Stimulated activated CD4-positive, alpha-beta T cell treated with anti-CD3 and anti-CD28 coated beads, TNF-alpha, amount 100 ng/mL, for 48 hours (primary cell): ENCODE results near the gene LRRC17.

Source experiments
- DNase-seq, 3 donors: peaks; one replicate each; pipeline ENCODE4 v3.0.0-alpha.2; 2020; ENCODE audit warnings: low read depth in 3 of 3

Gene LRRC17, protein sequence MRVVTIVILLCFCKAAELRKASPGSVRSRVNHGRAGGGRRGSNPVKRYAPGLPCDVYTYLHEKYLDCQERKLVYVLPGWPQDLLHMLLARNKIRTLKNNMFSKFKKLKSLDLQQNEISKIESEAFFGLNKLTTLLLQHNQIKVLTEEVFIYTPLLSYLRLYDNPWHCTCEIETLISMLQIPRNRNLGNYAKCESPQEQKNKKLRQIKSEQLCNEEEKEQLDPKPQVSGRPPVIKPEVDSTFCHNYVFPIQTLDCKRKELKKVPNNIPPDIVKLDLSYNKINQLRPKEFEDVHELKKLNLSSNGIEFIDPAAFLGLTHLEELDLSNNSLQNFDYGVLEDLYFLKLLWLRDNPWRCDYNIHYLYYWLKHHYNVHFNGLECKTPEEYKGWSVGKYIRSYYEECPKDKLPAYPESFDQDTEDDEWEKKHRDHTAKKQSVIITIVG

DNA sequence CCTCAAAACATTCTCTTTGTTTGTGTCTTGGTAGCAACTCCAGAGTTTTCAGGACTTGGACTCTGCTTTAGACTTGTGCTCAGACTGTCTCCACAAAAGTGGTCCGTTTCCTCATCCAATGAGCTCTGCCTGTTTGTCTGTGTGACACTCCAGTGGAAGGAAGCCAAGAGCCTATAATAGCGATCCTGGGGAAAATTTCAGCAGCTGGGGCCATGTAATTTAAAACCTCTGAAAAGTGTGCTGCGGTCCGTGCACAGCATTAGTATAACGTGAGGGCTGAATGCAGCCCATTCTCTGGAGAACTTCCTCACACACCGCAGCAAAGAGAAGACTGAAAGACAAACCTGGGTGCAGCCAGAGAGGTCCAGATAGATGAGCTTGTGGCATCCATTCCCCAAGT lies at the start of gene LRRC17:
LRRC17 (plus strand) TSS at position 259 of the 400 bp plus-strand sequence. CDS start 20,914 bp downstream, outside the sequence.
- no peak for DNase-seq

DNA sequence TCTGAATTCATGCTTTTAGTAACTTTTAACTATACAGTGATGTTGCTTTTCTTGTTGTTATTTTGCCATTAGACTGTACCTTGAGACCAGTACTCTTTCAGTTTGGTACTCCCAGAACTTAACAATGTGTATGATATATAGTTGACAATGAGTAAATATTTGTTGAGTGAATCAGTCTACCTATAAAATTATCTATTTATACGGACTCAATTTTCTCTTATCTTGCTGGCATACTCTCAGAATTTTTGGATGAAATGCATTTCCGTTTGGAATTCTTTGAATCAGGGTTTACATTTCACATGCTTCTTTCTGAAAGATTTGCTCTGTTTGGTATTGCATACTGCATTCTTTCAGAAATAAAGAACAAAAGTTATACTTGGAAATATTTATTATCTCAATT lies 47.8 kb upstream of the LRRC17 start:
- no peak for DNase-seq

DNA sequence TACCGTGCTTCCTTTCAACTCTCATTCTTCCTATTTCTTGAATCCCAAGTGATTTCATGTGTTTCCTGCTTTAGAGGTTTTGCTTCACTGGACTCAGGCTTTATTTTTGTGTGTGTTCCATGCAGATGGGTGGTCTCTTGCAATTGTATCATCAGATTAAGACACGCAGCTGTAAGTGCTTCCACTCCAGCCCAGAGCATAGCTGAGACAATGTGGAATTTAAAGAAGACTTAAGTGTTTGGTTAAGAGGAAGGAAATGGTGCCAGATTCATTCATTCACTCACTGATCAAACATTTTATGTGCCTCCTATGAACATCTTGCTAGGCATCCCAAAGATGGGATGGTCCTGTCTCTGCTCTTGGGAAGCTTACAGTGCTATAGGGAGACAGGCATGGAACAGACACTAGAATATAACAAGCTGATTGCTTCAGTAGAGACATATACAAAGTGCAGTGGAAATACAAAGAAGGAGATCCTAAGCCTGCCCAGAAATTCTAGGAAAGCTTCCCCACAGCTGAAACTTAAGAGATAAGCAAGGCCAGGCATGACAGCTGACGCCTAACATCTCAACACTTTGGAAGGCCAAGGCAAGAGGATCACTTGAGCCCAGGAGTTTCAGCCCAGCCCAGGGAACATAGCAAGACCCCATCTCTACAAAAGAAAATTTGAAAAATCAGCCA lies 46.1 kb upstream of the LRRC17 start:
- DNase-seq = no peak

DNA sequence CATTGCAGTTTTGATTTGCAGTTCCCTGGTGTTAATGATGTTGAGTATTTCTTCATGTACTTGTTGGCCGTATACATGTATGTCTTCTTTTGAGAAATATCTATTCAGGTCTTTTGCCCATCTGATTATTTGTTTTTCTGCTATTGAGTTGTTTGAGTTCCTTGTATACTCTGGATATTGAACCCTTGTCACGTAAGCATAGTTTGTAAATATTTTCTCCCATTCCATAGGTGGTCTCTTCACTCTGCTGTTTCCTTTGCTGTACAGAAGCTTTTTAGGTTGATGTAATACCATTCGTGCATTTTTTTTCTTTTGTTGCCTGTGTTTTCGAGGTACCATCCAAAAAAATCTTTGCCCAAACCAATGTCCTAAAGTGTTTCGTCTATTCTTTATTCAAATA lies 43.6 kb upstream of the LRRC17 start:
- DNase-seq = no peak

DNA sequence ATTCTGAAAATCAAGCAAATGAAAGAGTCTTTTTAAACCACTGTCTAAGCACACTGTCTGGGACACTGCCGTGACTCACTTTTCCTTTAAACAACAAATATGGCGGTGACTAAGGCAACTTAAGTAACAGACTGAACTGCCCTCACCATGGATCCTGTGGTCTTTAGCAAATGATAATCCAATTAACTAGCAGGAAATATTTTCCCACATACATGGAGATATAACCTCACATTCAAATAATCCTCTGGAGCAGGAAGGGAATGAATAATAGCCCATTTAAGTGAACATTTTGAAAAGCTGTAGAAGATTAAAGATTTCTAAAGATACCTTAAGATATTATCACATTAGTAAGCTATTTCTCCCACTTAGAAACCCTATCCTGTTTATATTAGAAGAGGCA lies 40.3 kb upstream of the LRRC17 start:
- DNase-seq = no peak

DNA sequence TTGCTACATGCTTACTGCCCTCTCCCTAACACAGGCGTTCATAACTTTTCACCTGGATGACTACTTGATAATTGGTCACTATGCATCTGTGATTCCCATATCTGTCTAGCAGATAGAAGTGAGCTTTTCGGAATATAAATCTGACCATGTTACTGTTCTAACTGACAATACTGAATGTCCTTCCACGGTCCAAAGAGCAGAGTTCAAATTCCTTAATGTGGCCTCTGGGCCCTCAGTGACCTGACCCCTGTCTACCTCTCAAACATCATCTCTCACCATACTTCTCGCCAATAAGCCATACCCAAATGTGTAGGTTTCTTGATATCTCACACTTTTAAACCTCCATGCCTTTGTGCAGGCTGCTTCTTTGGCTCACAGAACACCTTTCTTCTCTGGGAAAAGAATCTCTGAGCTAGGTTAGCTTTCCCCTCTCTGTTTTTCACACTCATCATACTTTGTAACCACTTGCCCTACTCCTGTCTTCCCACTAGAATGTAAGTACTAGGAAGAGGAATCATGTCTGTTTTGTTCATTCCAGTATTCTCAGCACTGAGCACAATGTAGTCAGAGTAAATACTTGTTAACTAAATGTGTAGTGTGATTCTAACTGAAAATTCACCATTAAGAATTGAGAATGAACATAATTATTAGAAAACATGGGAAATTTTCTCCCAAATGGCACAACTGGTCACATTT lies 39.2 kb upstream of the LRRC17 start:
- DNase-seq = no peak

DNA sequence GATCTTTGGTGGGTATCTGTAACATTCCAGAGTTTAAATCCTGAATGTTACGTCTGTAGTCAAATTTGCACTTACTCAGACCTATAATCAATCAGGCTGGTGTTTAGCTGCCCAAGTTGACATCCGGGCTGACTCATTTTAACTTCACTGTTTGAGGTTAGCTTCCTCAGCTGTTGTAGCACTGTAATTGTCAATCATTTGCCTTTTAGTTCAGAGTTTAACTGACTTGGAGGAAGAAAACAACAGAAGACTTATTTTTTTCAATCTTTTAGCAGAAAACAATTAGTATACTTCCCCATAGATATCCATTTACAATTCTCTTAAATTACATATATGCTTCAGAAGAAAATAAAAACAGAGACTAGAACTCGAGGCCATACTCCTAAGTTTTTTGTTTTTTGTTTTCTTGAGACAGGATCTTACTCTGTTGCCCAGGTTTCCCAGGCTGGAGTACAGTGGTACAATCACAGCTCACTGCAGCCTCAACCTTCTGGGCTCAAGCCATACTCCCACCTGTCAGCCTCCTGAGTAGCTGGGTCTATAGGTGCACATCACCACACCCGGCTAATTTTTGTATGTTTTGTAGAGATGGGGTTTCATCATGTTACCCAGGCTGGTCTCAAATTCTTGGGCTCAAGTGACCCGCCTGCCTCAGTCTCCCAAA lies 38.5 kb upstream of the LRRC17 start:
- DNase-seq = no peak

DNA sequence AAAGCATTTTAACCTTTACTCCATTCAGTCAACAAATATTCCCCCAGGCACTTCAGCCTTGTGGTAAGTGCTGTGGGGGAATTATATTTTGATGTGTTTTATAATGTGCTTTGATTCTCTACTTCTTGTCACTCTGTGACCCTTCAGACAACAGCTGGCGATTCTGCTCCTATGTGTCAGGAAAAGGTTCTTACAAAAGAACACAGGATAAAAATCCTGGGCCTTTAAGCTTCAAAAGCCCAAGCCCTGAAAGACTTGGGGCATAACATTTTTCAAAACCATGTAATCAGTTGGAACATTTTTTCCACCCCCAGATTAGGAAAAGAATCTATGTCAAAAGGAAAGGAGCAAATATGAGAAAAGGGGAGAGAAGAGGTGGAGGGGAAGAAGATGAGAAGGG lies 37.8 kb upstream of the LRRC17 start:
- DNase-seq = no peak

DNA sequence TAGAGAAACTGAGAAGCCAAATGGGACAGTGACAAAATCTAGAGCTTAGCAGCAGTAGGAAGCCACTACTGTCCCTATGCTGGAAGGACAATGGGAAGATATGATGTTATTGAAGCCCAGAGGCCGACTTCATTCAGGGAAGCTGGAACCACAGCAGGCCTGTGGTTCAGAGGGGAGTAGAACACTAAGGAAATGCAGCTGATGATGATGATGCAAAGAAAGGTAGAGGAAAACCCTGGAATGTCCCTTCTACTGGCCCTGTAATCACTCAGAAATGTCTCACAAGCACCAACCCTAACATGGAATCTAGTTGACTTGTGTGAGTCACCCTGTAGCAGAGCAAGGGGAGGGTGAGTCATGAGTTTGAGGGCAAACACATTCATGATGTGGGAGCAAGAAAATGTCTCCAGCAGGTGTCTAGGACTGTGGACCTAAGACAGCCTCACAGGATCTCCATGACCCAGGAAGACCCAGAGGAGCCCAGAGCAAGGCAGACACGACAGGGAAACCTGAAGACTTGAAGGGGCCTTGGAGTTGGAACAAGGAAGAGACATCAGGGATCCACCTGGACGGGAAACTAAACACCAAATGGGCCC lies 37.0 kb upstream of the LRRC17 start:
- peak; percentile 8 to 26 (median 8) for DNase-seq

DNA sequence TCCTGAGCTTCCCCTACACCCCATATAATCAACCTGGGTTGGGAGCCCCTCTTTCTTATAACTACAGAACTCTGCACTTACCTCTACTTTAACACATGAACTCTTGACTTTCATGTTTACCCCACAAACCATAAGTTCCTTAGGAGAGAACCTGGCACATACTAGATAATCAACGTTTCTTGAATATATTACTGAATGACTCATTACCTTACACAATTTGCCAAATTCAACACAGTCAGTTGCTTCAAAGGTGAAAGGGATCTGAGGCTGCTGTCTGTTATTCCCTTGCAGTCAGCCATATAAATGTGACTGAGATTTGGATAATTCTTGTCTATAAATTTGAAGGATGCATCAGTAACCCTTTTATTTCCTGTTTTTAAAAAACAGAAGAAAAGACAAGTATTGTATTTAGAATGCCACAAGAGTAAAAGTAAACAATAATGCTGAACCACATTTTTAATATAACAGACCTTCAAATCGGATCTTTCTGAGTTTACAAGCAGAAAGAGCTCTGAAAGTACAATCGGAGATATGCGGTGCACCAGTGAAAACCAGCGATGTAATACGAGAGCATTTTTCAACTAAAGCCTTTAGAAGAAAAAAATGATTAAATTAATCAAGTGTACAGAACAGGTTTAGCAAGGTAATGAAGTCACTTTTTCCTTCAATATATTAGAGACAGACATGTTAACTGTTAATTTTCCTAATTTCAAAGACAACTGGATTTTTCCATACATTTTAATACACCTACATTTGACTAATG lies 29.5 kb upstream of the LRRC17 start:
- no peak for DNase-seq

DNA sequence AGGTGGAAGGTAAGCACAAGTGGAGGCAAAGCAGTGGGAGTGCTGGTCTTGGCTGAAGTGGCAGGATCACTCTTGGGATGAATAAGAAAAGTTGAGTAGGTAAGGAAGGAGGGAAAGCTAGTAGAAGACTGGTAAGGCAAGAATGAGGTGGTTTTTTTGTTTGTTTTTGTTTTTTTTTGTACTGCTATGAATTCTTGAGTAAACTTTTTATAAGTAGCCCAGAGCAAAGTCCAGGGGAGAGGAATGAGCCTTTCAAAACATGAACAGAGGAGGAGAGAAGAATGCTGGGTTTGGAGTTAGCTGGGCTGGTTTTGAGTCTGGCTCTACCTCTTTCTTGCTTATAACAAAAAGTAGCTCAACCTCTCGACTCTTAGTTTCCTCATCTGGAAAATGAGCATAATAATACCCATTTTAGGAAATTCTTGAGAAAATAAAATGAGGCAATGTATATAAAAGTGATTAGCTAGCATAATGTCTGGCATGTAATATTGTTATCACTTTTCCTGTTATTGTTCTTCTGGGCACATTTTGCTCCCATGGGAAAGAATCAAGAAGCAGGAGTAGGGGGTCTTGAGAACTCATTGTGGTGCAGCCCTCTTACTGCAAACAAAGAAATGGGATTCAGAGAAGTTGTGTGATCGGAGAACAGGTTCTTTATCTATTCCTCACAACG lies 24.1 kb upstream of the LRRC17 start:
- DNase-seq = no peak

DNA sequence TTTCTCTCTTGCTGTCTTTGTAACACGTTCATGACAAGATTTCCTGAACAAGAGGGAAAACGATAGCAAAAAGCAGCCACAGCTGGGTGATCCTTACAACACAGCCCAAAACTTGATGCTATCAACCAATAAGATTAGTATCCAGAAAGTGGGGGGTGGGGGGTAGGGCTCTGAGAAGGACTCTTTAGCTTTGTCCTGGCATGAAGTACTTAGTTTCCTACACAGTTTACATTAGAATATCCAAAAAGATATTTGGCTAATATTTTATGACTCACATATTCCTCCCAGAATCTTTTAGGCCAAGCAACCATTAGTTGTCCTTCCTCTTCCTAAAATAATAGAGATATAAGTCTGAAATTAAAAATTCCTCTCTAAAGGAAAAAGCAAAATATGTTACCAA lies 22.9 kb upstream of the LRRC17 start:
- DNase-seq = no peak

DNA sequence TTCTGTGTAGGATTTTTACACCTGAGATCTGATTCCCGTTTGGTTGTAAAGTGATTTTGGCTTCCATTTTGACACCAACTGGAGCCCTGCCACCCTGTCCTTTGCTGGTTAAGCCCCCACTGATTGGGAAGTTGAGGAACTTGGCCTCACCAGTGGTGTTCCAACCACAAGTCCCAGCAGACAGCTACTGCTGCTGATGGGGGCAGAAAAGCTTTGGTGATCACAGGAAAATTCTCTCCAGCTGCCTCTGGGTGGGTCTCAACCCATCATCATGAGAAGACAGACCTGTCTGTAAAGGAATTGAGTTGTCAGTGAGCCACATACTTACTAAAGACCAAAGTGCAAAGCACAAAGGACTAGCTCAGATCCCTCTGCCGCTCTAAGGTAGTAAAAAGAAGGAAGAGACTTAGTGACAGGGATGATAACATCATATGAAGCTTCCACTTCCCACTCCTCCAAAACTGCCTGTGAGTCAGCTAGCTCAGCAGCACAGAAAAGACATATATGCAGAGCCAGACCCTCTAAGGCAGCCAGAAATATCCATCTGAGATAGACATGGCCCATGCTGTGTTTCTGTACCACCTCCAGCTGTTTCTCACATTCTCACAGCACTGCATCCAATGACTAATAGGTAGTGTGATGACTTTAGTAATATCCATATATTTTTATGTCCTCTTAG lies 22.4 kb upstream of the LRRC17 start:
- no peak for DNase-seq

DNA sequence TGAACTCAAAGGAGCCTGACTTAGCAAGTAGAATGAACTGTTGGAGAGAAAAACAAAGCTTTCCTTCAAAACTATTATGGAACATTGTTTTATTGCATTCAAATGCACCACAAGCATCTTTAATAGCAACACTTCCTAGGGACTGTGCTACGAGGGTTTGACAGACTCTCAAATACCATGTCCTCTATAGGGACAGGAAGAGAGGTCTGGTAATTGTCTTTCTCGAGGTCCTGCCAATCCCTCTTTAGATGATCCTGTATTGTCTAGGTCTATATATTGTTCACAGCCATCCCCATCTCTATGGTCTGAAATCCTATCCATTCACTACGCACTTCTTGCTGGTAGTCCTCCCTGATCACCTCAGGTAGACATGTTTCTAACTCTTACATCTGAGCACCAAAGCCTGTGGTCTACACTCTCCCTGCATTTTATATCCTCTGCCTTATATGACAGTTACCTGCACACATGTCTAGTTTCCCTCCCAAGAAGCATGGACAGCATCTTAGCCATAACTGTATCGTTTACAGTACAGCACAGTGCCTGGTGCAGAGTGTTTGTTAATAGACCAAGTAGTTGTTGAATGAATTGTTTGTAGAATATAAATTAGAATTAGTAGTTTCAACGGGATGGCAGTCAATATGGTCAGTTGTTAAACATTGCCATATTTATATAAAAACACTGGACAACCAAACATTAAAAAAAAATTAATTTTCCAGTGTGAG lies 21.7 kb upstream of the LRRC17 start:
- DNase-seq = no peak

DNA sequence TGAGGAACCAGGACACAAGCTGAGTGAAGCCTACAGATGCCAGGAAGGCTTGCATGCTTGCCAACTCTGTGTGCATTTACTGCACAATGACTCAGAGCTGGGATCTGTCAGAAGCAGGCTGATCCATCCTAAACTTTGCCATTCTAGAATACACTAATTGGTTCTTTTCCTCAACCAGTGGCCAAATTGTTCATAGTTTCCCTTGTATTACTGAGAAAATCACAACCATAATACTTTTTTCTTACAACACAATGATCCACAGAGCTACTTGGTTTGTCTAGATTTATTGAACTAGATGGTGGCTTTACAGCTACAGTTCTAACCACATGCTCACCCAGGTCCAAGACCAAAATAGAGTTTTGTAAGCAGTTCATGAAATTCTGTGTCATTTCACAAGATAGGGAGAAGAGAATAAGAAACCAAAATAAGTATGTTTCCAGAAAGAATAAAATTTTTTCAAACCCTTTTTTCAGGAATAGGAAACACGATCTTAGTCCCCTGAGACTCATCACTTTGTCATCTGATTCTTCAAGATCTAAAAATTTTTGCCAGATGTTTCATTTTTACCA lies 21.0 kb upstream of the LRRC17 start:
- no peak for DNase-seq

DNA sequence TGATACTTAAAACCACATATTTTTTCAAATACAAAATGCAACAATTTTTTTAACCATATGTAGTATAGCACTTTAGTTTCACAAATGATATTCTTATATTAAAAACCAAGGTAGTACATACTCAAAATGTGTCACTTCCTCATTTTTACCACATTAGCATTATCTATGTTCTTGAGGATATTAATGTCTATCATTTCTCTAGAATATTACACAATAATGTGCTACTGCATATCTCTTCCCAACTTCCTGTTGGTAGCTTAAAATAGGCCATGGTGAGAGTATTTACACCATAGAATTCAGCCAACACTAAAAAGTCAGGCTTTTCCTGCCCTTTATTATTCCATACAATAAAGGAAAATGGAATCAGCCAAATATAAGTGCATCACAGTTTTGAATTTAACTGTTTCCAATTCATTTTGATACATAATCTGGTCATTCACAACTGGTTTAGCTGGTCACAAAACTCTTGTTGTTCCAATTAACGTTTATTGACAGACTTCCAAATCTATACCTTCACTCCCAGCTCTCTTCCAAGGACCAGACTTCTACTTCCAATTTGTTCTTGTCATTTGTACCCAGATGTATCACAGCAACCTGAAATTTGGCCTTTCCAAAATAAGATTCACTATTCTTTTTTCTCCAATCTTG lies 20.0 kb upstream of the LRRC17 start:
- no peak for DNase-seq

DNA sequence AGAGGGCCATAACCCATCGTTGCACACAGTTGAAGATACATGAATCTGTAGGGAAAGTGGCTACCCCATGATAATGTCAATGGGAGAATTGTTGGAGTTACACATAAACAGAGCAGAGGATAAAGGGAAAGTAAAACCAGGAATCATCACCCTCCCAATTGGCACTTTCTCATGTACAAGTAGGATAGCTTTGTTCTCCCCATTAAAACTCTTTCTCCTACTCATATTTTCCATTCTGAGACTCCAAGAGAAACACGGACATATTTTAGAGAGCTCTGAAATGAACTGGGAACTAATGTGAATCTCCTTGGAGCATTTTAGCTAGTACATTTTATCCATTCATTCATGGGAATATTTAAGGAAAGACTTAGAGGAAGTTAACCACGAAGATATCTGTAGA lies 17.2 kb upstream of the LRRC17 start:
- no peak for DNase-seq

DNA sequence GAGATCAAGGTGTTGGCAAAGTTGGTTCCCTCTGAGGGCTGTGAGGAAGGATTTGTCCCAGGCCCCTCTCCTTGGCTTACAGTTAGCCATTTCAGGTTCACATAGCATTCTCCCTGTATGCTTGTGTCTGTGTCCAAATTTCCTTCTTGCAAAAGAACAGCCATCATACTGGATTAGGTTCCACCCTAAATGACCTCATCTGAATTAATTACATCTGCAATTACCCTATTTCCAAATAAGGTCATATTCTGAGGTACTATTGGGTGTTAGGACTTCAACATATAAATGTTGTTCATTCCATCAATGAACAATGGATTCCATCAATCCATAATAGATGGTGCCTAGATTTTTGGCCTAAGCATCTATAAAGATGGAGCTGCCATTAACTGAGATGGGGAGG lies 16.2 kb upstream of the LRRC17 start:
- DNase-seq = no peak
